Limb (tissue), 2 donors: ENCODE data around the gene DVL2.

Source experiments
- DNase-seq, 2 donors: peaks; one replicate each; pipeline ENCODE4 v3.0.0-alpha.2; 2016; ENCODE audit errors: extremely low spot score in 2 of 2

The DVL2 gene

DNA sequence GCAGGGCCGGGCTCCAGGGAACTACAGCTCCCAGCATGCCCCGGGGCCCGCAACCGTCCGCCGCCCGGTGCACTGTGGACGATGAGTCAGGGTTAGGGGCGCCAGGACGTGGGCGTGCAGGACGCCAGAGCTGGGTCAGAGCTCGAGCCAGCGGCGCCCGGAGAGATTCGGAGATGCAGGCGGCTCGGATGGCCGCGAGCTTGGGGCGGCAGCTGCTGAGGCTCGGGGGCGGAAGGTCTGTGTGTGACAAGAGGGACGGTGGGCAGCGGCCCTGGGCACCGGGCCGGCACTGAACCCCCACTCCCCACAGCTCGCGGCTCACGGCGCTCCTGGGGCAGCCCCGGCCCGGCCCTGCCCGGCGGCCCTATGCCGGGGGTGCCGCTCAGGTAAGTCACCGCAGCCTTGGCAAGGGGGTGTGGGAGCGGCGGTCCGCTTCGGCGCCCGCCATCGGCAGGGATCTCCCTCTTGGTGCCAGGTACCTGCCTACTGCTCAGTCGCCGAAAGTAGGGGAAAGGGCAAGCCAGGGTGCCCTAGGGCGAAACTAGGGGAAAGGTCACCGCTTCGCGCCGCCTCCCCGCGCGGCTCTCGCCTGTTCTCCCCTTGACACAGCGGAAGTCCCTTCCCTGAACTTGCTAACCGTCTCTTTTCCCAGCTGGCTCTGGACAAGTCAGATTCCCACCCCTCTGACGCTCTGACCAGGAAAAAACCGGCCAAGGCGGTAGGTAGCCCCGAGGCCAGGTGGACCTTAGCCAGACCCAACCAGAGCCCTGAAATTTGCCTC is 14.3 kb downstream of the DVL2 start, which contains the start of the genes ACADVL and DLG4:
TSS of gene ACADVL (plus strand) at position 127 of the 781 bp plus-strand sequence. CDS start at position 174, 47 bp downstream.
TSS of gene DLG4 (minus strand) at position 25 of the 781 bp plus-strand sequence.
- DNase-seq, result peak; percentile 91 to 92

DNA sequence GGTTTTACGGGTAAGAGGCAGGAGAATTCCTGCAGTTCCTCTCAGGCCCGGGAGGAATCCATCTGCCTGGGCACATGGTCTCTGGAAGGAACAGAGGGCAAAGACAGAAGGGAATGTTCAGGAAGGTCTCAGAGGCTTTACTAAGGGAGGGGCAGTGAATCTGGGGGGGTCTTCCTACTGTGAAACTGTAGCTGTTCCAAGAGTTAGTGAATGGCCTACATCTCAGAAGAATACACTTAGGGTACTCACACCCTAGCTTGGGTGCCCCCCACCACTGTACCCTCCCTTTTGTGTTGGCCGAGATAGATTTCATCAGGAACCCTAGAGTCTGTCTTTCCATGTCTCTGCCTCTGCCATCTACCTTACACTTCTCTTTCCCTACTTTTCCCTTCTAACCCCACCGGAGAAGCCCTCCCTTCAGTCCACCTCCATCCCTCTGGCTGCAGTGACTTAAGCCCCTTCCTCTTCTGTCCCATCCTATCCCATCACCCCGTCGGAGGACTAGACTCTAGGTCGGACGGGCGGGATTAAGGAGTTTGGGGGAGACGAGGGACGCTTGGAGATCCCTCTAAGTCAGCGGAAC is 15.0 kb downstream of the DVL2 start:
- no peak for DNase-seq

DNA sequence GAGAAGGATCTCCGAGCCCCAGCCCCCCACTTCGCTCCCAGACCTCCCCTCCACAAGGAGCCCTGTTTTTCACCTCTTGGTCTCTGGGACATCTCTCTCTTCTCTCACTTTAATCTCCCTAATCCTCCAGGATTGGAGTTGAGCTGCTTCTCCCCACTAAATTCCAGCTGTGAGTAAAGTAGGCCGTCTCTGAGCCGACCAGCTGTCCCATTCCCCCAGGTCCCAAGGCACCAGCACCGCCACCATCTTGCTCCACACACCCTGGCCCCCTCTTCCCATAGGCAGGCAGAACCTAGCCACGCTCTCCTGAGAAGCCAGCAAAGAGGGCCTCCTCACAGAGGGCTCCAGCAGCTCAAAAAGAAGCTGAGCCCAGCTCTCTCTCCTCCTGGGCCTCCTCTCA is 15.6 kb downstream of the DVL2 start:
- DNase-seq, result no peak

DNA sequence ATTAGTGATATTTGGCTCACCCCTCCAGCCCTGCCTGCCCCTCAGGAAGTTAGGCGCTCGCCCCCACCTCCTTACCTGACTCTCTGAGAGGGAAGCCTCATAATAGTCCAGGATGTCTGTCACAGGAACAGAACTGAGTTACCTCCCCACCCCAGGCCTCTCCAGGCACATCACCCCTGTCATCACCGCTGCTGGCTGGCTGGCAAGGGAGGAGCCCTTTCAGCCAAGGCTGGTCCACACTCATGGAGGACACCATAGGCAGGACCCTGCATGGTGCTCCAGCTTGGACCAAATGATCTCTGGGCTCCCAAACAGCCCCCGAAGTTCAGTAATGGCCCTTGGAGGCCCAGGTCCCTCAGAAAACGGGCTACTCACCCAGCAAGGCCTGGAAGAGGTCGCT is 16.2 kb downstream of the DVL2 start:
- DNase-seq, result no peak

DNA sequence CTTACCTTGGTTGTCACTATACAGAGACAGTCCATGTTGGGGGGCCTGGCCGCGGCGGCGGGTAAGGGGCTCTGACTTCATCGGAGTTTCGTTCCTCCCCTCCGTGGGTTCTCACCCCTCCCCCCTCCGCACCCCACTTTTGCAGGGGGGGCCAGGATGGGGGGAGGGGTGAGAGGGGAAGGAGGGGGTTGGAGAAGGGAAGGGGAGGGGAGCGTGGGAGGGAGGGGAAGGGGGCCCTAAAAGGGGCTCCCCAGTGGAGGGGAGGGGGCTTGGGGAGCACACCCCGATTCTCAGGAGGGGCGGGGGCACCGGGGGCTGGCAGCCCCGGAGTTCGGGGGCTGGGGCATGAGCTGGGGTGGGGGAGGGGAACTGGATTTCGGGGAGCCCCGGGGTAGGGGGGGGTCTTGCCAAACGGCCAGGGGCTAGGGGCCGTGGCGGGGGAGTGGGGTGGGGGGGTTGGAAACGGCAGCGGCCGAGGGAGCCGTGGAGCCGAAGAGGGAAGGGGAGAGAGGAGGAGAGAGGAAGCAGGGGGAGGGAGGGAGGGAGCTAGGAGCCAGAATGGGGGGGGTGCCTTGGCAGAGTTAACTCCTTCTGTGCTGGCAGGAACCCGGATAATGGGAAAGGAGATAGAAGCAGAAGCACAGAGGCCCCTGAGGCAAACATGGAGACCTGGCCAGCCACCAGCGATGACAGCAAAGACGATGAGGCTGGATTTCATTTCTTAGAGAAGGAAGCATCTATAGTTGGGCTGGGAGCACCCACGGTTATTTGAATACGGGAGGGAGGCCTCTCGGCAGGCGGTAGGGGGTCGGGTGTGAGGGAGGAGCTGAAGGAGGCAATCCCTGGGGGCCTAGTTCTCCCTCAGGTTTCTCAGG is 17.0 kb downstream of the DVL2 start:
- DNase-seq, result peak; percentile 84 to 88

DNA sequence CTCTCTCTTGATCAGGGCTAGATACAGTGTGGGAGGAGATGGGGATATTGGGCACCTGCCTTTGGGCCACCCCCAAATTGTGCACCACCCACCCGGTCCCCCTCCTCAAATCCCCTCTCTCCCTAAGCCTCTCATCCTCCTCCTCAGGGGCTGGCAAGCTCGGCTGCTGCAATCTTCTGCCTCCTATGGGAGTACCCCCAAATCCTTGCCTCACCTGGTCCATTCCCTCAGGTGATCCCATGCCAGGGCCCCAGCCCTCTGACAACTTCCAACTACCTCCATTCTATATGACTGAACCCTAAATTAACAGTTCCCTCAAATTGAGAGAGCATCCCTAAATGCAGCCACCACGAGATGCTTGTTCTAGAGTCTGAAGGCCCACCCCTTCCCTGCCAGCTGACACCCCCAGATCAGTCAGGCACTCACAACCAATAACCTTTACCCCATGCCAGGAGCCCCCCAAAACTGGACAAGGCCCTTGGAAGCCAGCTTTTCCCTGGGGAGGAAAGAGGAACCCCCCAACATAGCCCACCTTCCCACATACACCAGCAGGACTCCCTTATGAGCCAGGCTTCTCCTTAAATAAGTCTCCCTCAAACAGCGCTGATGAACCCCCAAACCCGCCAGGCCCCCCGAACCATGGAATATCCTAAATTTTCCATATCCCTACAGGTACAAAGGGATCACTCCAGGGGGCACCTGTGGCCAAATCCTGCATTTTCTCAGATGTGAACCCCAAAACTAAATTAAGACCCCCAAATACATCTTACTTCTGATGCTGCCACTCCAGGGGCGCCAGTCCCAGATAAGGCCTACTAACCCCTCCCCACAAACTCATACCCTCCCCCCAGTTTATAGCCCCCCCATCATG is 17.8 kb downstream of the DVL2 start:
- DNase-seq, result no peak

DNA sequence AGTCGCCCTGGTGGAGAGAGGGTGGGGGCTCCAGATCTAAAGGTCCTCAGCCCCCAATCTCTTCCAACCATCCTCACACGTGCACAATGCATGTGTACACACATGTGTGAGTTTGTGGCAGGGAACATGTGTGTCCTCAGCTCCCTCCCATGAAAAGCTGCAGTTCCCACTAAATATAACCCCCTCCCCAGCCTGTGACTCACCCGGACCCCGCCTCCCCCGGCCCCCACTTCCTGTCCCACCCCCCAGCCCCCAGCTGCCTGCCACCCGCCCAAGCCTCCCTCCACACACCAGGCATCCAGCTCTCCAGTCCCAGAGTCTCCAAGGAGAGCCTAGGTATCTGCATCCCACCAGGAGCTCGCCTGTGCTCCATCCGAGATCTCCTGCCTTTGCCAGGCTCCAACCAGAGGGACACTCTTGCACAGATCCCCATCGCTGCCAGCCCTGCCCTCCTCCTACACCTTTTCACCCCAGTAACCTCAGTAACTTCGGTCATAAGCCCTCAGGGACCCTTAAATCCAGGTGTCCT is 18.6 kb downstream of the DVL2 start:
- peak; percentile 43 to 68 for DNase-seq

DNA sequence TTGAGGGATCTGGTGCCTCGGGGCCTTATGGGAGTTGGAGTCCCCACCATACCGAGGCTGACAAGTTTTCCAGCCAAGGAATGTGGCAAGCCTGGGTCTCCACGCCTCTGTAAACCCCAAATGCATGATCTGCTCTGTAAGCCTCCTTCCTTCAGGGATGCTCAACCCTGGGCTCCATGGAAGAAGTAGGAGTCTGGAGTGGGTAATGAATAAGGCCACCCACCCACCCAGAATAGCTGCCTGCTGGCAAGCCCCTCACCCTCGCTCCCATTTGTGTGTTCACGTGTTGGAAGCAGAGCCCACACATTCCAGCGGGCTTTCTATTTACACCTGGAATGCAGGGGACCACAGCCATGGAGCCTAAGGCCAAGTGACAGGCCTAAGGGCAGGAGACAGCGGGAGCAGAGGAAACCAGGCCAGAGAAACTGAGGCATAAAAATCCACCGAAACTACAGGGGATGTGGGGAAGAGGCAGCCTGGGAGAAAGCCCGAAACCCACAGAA is 19.1 kb downstream of the DVL2 start:
- no peak for DNase-seq

DNA sequence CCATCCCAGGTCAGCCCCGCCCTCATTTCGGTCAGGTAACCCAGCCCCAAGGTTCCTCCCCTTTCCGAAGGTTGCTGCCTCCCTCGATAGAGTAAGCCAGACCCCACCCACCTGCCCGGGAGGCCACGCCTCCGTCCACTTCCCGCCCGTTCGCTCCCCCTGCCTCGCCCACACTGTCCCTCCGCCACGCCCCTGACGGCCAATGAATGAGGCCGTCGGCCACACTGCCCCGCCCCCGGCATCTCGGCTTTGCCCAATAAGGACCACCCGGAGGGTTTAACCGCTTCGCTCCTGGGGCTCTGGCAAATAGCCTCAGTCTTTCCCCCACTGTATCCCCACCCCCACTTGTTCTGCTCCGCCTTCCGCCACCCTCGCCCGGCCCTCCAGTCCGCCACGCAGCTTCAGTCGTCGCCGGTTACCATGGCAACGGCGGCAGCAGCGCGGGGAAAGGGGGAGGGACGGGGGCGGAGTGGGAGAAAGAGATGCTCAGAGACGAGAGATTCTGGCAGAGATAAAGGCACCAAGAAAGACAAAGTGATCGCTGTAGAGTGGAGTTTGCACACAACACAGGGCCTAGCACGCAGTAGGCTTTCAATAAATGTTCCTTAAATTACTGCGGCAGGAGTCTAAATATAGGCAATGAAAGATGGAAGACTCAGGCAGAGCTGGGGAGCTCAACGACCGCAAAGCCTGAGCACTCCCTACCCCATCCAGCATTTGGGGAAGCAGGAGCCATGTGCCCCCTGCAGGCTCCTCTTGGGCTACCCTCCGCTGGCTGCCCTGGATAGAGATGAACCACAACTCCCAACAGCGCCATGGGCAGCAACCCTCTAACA is 19.8 kb downstream of the DVL2 start:
- DNase-seq, result peak; percentile 98 to 100

DNA sequence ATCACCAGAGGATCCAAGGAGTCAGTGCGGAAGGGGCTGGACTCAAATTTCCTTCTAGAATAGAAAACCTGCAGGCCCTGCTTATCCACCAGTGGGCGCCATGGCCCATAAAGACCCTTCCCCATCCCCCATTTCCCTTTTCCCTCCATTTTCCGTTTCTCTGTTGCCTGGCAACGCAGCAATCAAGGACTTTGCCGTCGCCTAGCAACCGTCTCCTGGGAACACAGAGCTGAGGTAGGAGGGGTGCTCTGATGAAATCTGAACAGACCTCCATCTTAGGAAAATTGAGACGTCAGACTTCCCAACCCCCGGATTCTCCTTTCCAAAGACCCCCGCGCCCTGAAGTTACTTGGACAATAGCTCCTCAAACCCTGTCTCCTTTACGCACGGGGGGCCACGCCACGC is 20.4 kb downstream of the DVL2 start:
- peak; percentile 91 to 94 for DNase-seq

DNA sequence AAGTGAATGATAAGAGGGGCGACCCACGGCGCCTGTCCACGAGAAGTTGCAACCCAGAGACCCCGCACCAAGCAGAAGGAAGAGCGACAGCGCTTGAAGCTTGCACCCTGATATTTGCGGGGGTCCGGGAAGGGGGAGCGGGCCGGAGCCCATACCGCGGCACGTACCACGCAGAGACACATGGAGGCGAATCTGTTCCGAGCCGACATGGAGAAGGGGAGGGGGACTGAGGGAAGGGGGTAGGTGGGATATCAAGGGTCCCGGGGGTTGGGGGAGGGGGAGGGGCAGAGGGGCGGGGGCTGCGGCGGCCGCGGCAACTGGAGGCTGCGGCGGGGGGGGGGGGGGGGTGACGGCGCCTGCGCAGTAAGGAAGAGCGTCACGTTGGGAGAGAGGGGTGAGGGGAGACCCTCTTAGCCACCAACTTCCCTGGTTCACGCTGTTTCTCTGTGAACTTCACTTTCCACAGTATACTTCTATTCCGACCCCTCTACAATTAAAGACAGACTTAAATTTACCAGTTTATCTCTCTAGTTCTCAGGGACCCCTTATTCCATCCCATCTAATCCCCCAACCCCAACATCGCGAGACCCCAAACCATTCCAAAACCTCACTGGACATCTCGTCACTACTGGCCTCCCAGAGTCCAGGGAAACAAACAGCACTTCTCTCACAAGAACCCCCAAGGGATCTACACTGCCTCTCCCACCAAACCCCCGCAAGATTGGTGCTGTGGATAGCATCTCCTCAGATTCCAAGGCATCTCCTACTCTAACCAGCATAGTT is 22.6 kb downstream of the DVL2 start:
- DNase-seq, result peak in 1 of 2 donors; percentile 74

DNA sequence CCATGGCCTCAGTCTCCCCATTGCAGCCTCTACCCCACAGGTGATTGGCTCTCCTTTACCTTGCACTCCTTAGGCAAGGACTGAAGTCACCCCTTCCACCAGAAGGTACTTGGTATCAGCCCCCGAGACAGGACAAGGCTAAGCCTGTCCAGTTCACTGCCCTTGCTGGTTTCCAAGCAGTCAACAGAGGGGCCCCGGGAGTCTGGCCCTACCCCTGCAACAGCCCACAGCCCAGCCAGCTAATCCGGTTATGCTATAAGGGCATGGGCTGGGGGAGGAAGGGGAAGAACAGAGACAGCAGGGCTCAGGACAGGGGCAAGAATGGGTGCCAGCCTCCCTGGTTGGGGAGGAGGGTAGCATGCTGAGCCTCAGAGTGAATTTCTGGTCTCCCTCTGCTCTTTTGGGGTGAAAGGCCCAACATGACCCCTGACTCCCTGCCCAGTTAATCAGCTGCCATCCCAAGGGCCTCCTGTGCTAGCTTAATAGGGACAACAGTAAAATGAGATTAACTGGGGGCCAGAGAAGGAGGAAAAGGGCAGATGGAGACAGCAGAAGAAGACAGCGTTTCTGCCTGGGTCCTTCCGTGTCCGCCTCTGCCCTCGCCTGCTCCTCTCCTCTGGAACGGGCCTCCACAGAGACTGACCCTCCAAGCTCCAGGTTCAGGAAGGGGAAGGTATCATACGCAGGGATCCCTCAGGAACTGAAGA is 25.4 kb downstream of the DVL2 start:
- no peak for DNase-seq

DNA sequence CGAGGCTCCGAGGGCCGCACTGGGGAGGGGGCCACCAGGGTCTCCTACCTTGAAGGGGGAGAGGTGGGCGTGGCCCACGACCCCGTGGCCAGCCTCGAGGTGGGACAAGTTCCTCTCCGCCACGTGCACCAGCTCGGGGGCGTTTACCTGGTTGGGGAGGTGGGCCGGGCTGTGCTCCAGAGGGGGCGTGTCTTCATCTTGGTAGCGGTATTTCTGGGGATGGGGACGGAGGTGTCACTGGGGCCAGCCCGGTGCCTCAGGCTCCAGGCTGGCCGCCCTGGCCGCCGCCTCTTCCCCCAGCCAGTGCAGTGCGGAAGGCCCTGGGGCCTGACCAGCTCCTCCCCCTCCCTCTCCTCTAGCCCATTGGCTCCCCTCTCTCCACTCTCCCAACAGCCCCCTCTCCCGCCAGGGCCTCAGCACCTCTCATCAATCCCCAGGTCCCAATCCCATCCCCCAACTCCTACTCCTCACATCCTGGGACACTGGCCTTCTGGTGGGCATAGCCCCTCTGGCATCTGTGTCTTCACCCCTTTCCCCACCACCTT is 26.2 kb downstream of the DVL2 start:
- DNase-seq, result no peak

DNA sequence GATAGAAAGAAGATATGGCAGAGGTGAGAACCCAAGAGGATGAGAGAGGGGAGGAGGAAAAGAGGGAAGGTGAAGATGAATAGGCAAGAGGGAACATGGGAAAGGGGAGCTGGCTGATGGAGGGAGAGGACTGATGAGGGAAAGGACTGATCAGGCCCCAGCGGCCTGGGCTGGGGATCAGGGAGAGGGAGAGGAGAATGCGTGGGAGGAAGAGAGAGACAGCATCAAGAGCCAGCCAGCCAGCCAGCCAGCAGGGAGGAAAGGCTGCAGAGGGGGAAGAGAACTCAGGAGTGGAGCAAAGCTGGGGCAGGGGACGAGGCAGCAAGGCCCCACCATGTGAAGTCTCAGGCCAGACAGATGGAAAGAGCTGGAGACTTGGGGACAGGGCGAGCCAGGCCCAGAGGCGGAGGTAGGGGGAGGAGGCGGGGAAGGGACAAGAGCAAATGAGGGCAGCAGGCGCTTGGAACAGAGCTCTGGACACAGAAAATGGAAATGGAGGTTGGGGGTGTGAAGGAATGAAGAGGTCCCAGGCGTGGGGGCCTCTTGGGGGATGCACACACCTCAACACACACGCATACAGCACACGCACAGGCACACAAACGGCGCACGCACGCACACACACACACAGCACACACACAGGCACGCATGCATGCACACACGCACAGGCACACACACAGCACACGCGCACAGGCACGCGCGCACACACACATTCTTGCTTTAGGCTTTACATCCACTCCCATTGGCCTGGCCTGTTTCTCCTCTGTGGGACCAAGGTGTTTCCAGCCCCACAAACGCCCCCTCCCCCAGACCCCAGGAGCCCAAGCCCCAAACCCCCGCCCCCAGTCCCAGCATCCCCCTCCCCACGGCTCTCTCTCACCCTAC is 27.0 kb downstream of the DVL2 start:
- no peak for DNase-seq

DNA sequence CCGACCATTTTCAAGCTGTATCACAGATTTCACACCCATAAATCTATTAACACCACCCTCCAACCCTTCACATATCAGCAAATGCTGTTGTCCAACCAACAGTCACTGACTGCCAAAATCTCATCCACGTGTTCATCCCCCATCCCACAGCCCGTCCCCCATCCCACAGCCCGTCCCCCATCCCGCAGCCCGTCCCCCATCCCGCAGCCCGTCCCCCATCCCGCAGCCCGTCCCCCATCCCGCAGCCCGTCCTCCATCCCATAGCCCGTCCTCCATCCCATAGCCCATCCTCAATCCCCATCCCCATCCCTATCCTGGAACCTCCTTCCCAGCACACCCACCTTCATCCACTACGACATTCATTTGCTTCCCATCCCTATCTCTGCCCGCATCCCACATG is 28.8 kb downstream of the DVL2 start:
- no peak for DNase-seq

DNA sequence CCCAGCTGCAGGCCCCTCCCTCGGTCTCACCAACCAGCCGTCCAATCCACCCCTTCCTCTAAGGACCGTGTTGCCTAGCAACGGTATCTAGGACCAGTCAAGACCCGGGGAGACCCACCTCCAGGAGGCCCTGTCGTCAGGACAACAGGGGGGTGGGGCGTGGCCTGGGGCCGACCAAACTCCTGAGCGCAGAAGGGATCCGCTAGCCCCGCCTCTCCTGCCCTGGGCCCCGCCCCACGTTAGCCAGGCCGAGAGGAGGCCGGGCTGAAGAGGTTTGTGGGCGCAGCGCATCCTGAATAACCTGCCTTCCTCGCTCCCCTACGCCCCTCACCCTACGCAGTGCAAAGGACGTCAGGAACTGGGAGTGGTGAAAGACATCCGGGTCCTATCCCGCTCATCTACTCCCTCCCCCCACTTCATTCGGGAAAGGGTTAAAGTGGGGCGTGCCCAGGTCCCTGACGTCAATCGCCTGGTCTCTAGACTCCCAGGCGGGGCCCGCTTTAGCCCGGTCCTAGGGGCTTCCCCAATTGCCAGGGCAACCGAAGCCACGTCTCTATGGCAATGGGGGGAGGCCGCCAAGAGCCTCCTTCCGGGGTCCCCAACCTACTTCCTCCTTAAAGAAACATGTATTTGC is 29.4 kb downstream of the DVL2 start:
- DNase-seq, result peak; percentile 91 to 94
